GM13976 (cell line): ENCODE data around the gene ITGA6.

Source experiments
- DNase-seq: peaks from one replicate; pipeline ENCODE4 v3.0.0; 2012; ENCODE audit warnings: low spot score
- CTCF ChIP-seq: IDR thresholded peaks from 2 replicates; pipeline ENCODE4 v1.5.1; 2012; ENCODE audit warnings: borderline replicate concordance, mild to moderate bottlenecking; ENCODE audit not compliant: insufficient read depth; ENCODE audit errors: extremely low read depth, missing control alignments, control extremely low read depth
- in situ Hi-C: fragments of 300-500 bp; cut with MboI; formaldehyde crosslinking; loops from one replicate; pipeline ENCODE4 v1.12.0; 2022; ENCODE audit warnings: low sequenced_read_pairs, mixed read lengths, inconsistent platforms; ENCODE audit not compliant: unreplicated experiment

ITGA6 gene

GRCh38 chr2:172415157-172415864 lies 12.1 kb upstream of the ITGA6 start:
- no peak for DNase-seq
- TF ChIP-seq CTCF: no peak
- in situ Hi-C loops: no loop called here

- in situ Hi-C loops: no loop called here
- no peak for DNase-seq
- TF ChIP-seq CTCF: no peak
Measured at GRCh38 chr2:172415865-172416183, 11.6 kb upstream of the ITGA6 start.

GRCh38 chr2:172416447-172417058 lies 10.8 kb upstream of the ITGA6 start:
- DNase-seq: no peak
- in situ Hi-C loops: no loop called here
- no peak for TF ChIP-seq CTCF

GRCh38 chr2:172420216-172420615 lies 7.2 kb upstream of the ITGA6 start:
- TF ChIP-seq CTCF: no peak
- in situ Hi-C loops: no loop called here
- no peak for DNase-seq

- TF ChIP-seq CTCF: no peak
- no peak for DNase-seq
- in situ Hi-C loops: no loop called here
Measured at GRCh38 chr2:172423160-172423559, 4.2 kb upstream of the ITGA6 start.

- in situ Hi-C loops: no loop called here
- no peak for TF ChIP-seq CTCF
- DNase-seq: no peak
Measured at GRCh38 chr2:172425336-172425735, 2.0 kb upstream of the ITGA6 start.
